ENCODE data around the gene GLYATL1.

DNA sequence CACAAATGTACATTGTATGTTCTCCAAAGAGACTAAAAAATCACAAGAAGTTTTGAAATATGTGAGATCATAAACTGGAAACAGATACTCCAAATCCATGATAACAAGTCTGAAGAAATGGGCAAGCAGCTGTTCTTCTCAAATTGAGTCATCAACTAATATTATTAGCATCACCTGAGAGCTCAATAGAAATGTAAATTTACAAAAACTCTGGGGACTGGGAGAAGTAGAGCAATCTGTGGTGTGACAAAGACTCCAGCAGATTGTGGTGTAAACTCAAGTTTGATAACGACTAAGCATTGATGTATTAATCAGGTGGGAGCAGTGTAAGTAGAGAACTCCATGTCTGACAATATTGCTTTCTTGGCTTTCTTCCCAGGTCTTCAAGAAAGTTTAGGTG, 53.2 kb downstream of the GLYATL1 start:
- TF ChIP-seq, protein P1, sequence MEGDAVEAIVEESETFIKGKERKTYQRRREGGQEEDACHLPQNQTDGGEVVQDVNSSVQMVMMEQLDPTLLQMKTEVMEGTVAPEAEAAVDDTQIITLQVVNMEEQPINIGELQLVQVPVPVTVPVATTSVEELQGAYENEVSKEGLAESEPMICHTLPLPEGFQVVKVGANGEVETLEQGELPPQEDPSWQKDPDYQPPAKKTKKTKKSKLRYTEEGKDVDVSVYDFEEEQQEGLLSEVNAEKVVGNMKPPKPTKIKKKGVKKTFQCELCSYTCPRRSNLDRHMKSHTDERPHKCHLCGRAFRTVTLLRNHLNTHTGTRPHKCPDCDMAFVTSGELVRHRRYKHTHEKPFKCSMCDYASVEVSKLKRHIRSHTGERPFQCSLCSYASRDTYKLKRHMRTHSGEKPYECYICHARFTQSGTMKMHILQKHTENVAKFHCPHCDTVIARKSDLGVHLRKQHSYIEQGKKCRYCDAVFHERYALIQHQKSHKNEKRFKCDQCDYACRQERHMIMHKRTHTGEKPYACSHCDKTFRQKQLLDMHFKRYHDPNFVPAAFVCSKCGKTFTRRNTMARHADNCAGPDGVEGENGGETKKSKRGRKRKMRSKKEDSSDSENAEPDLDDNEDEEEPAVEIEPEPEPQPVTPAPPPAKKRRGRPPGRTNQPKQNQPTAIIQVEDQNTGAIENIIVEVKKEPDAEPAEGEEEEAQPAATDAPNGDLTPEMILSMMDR (IDR thresholded peaks at IDR 0.05): no peak
- TF ChIP-seq POLR2AphosphoS5 (IDR thresholded peaks at IDR 0.05; ENCODE audit: low read depth, low read length) (no peak), SIN3A (IDR thresholded peaks at IDR 0.05; ENCODE audit: borderline replicate concordance, insufficient read depth, low read depth, low read length) (no peak), REST (IDR thresholded peaks at IDR 0.05; ENCODE audit: insufficient read depth in 1 of 2, low read depth in 2 of 2, low read length in 1 of 2) (no peak), TCF7L2 (IDR thresholded peaks at IDR 0.05; ENCODE audit: low read depth, low read length) (no peak)
